Fibroblast of skin of left biceps (primary cell): Measurements from ENCODE around the gene ZMPSTE24.
"Not testable (repeated sequence)": the region's sequence is repeated elsewhere in the genome, so short reads cannot be mapped to it uniquely, and the experiment has no call there.

Experiments used
- DNase-seq, 2 experiments: peaks; one replicate each; pipeline ENCODE4 v3.0.0-alpha.2; 2013; ENCODE audit warnings: low read depth in 2 of 2

ZMPSTE24 gene

DNA sequence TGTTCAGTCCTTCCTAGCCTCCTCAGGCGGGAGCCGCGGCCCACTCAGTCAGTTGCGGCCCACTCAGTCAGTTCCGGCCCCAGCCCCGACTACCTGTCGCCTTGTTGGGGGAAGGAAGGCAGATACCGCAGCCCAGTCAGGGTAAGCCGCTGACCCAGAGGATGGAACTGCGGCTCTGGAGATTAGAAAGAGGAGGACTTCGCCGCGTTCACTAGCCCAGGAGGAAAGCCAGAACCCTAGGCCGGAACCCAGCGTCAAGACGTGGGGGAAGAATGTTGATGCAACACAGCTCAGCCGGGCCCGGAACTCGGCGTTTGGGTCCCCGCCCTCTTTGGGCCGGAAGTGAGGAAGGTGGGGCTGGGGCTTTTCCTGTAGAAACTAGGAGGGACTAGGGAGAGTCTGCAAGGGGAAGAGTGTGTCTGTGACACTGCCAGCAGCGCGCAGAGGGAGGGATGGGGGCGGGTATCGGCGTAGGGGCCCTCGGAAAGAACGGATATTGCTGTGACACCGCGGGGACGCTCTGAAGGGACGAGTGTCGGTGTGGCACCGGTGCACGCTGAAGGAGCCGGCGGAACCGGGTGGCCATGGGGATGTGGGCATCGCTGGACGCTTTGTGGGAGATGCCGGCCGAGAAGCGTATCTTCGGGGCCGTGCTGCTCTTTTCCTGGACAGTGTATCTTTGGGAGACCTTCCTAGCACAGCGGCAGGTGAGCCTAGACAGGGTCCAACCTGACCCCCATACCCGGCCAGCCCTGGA is at the start of gene ZMPSTE24:
ZMPSTE24 (plus strand) TSS at position 549 of the 757 bp plus-strand sequence; CDS start at position 585, 36 bp downstream.
- DNase-seq = peak; percentile 95 to 96

DNA sequence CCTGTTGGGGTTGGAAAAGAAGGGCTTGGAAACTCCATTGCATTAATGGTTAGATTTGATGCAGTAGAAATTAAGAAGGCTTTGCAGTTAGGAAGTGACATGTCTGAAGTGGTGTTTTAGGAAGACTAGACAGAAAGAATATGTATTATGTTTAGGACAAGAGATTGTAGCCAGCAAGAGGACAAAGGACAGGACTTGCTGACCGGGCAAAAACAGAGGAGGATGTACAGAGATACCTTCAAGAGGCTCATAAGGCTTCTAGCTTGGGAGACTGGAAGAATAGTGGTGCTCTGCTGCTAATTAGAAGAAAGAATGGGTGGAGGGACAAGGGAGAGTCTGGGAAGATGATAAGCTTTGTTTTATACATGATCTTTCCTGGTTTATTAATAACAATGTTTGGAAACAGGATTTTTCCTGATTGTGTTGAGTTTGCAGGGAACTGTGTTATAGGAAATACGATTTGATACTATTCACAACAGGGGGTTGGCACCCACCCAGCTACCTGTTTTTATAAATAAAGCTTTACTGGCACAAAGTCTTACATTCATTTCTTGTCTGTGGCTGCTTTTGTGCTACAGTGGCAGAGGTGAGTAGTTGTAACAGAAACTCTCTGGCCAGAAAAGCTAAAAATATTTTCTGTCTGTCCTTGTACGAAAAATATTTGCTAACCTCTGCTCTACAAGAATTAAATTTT is 47.4 kb upstream of the ZMPSTE24 start:
- DNase-seq = no peak

DNA sequence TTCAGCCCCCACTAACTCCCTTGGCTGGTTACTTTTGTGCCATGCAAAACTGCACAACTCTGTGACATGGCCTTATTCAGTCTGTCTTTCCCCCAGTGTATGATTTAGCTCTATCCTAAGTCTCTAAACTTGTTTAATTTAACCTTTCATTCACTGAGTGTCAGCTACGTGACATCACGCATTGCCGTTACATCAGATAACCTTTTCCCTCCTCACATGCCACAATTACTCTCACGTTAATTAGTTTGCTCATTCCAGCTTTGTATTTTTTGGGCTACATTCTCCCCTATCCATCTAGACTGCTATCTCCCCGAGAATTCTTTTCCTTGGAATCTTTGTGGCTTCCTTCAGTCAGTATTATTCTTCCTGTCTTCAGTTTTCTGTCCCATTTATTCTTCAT is 39.7 kb upstream of the ZMPSTE24 start:
- DNase-seq = no peak

DNA sequence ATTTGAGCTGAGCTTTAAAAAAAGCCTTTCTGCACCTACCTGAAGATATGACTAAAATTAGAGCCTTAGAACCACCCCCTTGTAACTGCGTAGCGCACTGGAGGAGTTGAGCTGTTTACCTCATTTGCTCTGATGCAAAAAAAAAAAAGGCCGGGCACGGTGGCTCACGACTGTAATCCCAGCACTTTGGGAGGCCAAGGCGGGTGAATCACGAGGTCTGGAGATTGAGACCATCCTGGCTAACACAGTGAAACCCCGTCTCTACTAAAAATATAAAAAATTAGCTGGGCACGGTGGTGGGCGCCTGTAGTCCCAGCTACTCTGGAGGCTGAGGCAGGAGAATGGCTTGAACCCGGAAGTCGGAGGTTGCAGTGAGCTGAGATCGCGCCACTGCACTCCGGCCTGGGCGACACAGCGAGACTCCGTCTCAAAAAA is 36.5 kb upstream of the ZMPSTE24 start:
- not testable (repeated sequence) for DNase-seq

DNA sequence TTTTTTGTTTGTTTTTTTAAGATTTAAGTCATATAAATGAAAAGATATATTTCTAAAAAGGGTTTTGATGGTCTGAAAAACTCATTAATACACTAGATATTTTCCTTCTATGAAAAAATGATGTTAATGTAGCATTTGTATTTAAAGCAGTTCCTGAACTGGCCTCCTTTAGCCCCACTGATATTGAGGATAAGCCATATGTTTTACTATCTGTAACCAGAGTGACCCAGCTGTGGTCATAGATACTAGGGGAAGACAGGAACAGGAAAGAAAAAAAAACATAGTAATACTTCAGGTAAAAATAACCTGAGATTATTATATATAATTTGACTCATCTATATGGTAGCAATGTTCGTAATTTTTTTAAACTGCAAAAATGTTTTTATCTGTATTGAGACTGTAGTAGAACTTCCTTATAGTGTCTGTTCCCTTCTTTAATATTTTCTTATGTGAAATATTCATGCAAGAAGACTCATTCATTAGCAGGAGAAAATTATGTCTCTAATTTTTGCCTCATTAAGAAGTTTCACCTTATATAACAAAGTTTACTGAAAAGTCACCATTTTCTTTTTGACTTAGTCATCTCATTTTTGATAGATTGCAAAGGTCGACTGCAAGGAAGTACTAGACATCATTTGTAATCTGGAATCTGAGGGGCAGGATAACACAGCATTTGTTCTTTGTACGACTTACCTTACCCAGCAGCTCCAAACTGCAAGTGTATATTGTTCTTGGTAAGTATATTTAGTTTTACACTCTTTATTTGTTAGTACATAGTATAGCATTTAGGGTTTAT is 35.9 kb upstream of the ZMPSTE24 start:
- DNase-seq = no peak

DNA sequence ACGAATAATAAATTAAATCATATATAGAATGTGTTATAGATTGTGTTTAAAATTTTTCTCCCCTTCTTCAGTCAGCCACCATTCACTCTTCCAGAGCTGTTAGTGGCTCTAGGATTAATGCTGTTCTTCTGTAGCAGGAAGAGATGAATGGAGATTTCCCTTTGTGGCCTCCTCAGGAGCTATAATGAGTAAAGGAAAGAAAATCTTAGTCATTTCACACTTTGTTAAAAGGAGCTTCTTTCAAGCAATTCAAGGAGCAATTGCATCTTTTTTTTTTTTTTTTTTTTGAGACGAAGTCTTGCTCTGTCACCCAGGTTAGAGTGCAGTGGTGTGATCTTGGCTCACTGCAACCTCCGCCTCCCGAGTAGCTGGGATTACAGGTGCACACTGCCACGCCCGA is 34.0 kb upstream of the ZMPSTE24 start:
- DNase-seq = no peak

DNA sequence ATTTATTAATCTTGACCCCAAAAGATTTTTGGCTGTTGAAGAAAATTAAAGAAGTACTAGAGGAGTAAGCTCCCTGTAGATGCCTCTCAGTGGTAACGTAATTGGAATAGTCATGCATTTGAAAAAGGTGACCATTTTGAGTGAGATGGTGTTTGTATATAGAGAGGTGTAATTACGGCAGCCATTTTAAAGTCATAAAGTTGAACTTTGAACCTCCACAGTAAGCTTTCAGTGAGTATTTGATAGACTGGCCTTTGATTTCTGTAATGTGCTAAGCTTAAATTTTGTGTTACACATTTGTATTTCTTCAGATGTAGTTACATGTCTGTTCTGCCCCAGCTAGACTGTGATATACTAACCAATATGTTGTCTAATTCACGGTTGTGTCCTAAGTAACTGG is 31.8 kb upstream of the ZMPSTE24 start:
- no peak for DNase-seq

DNA sequence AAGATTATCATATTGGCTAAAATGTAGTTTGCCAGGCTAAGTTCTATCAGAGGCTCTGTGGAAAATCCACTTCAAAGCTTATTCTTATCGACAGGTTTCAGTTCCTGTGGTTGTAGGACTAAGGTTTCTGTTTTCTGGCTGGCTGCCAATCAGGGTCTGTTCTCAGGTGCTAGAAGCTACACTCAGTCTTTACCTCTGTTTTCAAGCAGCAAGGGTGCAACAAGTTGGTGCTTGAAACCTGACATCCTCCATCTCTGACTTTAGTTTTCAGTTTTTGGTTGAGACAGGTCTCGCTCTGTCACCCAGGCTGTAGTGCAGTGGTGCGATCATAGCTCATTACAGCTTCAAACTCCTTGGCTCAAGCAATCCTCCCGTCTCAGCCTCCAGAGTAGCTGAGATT is 25.6 kb upstream of the ZMPSTE24 start:
- no peak for DNase-seq

DNA sequence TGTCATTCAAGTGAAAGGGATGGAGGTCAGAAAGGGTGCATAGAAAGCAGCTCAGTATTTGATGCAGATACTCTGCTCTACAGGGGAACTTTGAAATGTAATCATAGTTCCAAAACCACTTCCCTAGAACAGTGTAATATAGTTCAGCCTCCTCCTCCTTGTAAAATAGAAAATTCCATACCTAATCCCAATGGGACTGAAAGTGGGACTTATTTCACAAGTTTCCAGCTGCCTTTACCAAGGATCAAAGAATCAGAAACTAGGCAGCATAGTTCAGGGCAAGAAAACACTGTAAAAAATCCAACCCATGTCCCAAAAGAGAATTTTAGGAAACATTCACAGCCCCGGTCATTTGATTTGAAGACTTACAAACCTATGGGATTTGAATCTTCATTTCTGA is 18.4 kb upstream of the ZMPSTE24 start:
- peak in 1 of 2 experiments; percentile 14 for DNase-seq

DNA sequence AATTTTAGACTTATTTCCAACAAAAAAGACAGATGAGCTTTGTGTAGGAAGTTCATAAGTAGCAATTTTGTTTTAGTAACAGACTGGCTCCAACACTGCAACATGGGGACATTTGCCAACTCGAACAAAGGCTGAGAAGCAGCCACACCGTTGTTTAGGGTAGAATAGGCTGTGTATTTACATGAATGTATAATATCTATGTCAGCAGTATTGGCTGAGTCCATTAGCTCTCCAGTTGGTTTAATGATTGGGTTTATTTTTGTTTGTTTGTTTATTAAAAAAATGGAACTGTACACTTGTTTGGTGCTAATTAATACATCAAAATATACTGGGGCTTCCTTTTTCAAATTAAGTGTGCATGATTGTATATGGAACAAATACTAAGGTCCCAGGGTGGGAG is 17.6 kb upstream of the ZMPSTE24 start:
- no peak for DNase-seq

DNA sequence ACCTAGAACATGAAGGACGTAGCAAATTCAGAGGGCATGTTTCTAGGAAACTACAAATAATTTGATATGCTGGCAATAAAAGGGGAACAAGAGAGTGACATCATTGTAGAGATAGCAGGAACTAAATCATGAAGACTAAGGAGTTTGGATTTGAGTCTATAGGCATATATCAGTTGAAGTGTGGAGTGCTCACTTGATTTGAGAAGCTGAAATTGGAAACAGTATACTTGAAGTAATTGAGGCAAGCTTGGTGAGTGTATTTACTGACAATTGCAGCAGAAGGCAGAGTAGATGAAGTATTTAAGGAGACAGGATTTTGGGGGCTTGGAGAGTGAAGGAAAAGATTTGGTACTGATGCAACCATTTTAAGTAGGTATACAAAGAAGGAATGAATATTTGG is 16.7 kb upstream of the ZMPSTE24 start:
- no peak for DNase-seq

DNA sequence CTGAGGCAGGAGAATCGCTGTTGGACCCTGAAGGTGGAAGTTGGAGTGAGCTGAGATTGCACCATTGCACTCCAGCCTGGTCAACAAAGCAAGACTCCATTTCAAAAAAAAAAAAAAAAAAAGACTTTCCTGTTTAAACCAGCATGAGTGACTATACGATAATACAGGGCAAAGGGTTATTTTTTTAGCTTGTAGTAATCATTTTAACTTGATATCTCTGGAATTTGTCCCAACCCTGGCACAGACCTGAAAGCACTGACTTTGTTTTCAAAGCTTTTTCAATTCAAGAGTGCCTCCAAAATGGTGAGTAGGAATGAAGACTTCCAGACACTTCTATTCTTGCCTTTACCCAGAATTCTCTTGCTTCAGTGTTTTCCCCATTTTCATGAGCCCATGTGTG is 14.7 kb upstream of the ZMPSTE24 start:
- no peak for DNase-seq

DNA sequence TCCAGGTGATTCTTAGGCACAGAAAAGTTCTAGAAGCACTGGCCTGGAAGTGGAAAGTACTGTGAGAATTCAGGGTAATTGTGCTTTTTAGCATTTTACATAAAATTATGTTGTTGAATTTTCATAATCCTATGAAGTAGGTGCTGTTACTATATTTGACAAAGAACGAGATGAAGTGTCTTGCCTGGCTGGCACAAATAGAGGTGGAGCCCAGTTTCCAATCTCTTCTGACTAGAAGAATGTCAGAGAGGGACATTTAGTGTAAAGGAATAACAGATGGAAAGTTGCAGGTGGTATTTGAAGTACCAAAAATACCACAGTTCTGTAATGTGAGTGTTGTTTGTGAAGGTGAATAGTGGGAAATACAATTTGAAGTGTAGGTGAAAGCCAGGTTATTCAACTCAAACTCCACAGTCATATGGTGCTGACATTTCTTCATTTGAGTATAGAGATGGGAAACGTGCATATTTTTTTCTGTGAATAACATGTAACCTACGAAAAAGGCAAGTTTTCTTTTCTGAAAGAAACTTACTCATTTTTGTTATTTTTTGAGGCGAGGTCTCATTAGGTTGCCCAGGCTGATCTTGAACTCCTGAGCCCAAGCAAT is 13.8 kb upstream of the ZMPSTE24 start:
- no peak for DNase-seq

DNA sequence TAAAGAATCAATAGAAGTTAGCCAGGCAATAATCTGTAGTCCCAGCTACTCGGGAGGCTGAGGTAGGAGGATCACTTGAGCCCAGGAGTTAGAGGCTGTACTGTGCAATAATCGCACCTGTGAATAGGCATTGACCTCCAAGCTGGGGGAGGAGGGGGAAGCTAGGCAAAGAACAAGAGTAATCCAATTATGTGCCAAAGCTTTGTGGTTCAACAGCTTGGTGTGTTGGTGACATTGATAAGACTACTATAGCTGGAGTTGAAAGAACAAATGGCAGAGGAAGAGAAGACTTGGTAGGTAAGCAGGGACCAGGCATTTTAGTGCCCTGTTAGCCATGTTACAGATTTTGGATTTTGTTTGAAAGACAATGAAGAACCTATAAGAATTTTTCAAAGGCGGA is 12.3 kb upstream of the ZMPSTE24 start:
- no peak for DNase-seq

DNA sequence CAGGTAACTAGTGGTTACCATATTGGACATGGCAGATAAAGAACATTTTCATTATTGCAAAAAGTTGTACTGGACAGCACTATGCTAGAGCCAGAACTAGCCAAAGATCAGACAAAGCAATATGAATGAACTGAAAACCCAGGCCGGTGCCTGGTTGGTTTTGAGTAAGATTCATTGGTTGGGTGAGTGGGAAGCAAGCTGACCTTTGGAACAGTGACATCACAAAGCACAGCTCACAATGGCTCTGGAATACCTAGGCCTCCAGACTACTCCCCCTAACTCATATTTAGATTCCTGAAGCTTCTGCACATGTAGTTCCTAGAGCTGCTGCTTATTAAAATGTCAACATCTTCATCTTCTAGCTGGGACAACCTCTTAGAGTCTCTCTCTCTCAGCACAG is 10.4 kb upstream of the ZMPSTE24 start, which contains the start of gene TMCO2:
TMCO2 (plus strand) TSS at position 283 of the 400 bp plus-strand sequence; CDS start at position 340, 57 bp downstream.
- no peak for DNase-seq

DNA sequence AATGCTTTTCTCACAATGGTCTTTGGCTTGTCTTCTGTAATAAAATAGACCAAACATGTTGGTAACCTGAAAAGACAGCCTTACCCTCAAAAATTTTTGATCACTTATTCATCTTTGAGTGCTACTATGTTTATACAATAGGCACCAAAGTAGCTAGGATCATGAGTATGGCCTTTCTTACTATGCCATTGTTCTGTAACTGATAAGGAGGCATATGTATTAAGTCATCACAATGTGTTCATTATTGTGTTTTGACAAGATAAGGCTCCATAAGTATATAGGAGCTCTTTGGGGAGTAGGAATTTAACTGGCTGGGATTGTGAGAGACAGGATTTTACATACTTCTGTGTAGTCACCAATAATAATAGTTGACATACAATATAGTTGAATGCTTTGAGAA is 9.6 kb upstream of the ZMPSTE24 start:
- DNase-seq = no peak

DNA sequence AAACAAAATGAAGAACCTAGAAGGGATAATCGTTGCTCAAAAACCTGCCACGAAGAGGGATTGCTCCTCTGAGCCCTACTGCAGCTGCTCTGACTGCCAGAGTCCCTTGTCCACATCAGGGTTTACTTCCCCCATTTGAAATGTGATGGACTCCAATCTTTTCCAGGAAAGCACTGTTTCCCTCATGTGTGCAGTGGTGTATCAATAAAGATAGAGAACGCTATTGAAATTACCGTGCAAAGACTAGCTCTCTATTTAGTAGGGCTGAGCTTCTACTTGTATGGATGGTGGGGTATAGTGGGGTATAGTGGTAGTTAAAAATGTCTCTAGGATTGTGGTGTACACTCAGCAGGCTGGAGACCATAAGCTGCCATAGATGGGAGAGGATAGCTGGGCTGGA is 6.6 kb upstream of the ZMPSTE24 start:
- no peak for DNase-seq

DNA sequence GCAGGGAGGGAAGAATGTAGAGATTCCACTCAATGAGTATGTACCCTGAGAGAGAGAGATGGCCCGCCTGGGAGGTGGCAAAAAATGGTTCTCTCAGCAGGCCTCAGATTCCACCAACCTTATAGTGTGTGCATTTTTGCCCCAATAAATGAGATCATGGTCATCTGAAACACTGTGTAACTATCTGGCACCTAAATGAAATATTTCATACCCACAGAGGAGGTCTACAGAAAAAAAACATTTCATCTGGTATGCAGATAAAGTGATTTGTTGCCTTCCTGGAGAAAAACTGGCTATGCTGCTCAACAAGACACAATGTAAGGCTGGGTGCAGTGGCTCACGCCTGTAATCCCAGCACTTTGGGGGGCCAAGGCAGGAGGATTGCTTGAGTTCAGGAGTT is 5.4 kb upstream of the ZMPSTE24 start:
- no peak for DNase-seq

DNA sequence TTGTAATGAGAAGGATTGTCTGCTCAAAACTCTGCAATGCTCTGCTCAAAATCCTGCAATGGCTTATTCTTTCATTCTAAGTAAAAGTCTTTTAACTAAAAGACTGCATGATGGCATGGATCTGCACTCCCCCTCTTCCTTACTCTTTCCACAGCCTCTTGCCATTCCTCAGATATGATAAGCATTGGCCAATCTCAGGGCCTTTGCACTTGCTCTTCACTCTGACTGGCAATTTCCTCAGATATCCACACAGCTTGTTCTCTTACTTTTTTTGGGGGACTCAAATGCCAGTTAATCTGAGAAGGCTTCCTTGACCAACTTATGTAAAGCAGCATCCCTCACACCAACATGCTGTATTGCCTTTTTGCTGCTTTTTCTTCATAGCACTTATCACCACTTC is 2.8 kb upstream of the ZMPSTE24 start:
- DNase-seq = no peak

DNA sequence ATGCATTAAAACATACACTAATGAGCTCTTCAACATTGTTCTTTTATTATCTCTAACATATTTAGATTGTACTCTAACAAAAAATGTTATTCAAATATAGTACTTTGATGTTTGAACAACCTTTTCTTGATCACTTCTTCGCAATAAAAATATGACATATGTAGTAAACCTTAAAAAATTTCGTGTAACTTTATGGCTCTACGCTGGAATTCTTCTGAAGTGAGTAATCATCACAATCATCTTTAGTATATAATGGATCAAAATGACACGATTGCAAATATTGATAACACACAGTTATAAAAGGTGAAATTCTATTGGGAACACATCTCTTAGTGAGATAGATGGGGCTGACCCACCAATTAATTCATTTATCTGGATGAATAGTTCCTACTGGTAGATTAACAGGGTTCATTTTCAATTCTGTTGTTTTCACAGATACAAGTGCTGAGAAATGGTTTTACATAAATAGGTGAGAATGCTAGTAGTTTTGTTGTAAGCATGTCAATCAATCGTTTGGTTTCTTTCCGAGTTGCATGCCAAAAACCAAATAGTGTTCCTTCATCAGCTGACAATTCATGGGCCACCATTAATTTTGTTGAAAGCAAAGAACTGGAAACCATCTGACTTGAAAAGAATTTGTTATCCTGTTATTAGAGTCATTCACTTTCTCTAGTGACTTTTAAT is 1.5 kb upstream of the ZMPSTE24 start:
- DNase-seq = no peak

DNA sequence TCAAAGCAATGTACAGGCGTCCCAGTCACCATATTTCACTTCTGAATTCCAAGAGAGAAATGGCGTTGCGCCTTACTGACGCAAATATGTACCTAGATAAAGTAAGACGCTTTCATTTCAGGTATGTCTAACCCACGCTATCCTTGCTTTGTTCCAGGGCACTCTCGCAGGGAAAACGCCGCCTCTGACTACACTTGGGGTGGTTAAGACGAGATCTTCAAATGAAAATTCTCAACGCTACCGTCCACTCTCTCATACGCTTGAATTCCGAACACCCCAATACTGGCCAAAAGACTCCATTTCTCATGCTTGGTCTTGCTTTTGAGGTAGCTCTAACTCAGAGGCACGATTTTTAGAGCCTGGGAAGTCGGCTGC is 736 bp upstream of the ZMPSTE24 start:
- DNase-seq = no peak

DNA sequence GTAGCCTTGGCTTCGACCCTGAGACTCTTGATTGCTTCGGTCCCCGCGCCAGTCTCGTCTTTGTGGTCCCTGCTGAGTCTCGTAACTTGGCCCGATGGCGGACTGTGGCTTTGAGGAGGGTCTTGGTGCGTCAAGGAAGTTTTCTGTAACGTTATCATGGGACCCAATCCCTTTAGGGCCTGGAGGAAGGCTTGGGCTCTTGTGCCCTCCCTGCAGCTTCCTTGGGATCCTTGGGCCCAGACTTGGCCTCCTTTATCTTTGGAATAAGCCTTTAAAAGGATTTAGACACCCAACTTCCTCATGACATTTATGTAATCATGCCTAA is 371 bp downstream of the ZMPSTE24 start:
- DNase-seq = no peak
